Left renal pelvis (tissue), 4 donors: ENCODE data around the gene AMOTL2. TPM values are rescaled to one million over a fixed set of nuclear protein-coding genes. Genes with fewer than 3 reads are reported as not detected.

Experiments used
- DNase-seq, 4 donors: peaks; one replicate each; pipeline ENCODE4 v3.0.0-alpha.2; 2013; ENCODE audit warnings: low read depth in 4 of 4, low spot score in 3 of 4
- polyA plus RNA-seq, 4 donors: library from polyadenylated mRNA; unstranded; fragments of 120-200 nt; gene quantifications; one replicate each; pipeline ENCODE4 v1.2.1, GENCODE V29; 2013; ENCODE audit not compliant: insufficient read length in 4 of 4

Gene AMOTL2
- polyA plus RNA-seq, result 100 to 1,000 TPM in 1 of 4 donors, 10 to 100 TPM in 3; 80.3 to 104 (median 88.3) TPM

DNA sequence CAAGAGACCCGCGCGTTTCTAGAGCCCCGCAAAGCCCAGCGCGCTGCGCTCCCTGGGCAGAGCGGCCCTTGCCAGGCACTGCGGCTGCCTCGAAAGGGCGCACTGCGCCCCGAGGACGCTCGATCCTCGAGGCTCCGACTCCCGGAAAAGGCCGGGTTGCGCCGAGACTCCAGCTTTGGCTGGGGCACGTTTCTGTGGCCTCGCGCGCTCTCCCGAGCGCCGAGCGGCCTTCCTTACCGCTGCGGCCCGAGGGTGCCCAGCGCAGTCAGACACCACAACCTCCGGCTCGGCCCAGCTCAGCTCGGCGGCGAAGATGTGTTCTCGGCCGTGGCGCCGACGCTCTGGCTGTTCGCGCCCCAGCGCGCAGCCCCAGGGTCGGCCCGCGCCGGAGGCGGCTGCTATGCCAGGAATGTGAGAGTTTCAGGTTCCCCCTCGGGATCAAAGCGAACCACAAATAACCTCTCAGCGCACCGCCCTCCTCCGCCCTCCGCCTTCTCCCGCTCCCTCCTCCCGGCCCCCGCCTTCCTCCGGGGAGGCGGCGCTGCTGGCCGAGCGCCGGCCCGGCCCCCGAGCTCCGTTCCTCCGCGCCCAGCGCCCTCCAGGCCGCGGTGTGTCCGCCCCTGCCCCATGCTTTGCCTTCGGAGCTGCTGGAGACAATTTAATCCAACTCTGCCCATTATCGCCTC lies at the start of gene AMOTL2:
Gene AMOTL2, minus strand, starts transcription at position 343 of the 686 bp plus-strand sequence. CDS start 3,014 bp downstream, outside the sequence.
- DNase-seq, result peak; percentile 90 to 96 (median 92)

DNA sequence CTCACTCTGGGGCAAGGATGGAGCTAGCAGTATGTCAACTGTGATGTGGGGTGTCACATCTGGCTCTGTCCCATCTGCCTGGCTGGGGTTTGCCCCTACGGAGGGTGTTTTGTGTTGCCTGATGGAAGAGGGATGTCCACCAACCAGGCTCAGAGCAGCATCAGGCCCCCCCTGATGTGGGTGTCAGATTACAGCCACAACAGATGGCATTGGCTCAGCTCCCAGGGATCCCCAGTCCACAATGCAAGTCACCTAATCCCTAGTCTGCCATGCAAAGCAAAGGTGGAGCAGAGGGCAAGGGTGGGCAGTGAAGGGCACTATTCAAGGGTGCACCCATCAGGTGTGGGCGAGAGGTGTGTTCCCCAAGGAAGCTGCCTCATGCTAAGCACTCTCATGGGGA lies 48.9 kb upstream of the AMOTL2 start:
- DNase-seq, result no peak

DNA sequence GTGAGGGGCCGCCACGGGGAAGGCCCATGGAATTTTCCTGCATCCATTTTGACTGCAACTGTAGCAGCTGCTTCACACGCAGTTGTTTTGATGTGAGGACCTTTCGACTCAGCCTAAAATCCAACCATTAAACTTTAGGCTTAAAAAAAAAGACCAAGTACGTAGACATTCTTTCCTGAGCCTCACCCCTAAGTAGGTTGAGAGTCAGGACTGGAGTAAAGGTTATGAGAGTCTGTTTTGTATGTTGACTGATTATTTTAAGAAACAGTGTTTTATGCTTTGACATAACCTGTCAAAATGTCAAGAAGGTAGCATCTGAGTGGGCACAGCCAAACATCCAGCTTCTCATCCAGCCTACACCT lies 45.7 kb upstream of the AMOTL2 start:
- DNase-seq, result no peak

DNA sequence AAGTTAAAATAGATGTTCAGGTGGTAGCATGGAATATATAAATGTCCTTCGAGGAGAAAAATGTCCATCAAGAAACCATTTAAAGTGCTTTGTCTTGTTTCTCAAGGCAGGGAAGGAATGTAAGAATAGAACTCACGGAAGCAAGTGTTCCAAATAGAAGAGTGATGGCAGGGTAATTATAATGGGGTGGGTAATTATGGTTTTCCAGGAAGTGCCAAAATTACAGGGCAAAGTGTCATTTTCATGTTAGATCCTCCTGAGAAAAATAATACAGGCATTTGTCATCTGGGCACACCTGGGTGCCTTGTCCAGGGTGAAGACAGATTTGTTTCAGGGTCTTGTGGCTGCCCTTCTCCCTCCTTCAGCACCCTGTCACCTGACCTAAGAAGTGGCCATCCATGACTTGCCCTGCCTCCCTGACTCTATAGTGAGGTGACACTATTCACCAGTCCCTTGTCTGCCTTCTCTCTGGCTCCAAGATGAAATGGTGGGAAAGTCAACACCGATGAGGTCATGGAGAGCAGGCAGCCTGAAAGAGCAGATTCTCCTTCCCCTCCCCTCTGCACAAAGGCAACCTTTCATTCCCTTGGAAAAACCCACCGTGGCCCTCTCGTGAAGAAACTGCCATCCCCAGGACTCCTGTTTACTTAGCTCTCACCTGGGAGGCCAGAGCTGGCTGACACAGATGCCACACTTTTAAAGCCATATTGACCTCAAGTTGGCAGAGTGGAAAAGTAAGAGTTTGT lies 45.1 kb upstream of the AMOTL2 start:
- DNase-seq, result no peak

DNA sequence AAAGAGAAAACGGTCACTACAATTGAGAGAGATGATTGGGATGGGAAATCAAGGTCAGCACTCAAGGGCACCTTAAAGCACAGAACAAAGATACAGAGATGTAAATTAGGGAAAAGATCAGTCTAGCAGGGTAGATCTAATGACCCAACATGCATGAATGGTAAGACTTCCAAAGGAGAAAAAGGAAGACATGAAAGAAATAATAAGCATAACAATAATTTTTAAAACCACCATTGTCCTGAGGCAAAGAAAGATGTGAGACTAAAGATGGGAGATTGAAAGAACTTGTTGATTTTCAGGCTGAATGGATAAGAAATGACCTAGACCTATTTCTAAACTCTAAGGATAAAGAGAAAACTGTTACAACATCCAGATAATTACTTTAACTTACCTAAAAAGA lies 34.8 kb upstream of the AMOTL2 start:
- DNase-seq, result no peak

DNA sequence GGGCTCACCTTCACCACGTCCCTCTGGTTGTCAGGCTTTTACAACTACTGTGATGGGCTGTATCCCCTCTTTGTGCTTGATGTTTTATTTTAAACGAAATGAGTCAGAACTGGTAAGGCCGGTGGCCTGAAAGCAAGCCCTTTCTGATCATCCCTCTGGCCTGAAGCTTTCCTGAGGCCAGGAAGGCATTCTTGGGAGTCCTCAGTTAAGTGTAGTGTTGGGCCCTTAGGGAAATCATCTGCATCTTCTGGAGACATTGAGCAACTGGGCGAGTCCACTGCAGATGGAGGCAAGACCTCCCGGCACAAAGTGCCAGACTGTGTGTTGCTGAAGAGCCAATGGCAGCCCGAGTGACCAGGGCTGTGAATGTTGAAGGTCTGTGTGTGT lies 33.0 kb upstream of the AMOTL2 start:
- no peak for DNase-seq

DNA sequence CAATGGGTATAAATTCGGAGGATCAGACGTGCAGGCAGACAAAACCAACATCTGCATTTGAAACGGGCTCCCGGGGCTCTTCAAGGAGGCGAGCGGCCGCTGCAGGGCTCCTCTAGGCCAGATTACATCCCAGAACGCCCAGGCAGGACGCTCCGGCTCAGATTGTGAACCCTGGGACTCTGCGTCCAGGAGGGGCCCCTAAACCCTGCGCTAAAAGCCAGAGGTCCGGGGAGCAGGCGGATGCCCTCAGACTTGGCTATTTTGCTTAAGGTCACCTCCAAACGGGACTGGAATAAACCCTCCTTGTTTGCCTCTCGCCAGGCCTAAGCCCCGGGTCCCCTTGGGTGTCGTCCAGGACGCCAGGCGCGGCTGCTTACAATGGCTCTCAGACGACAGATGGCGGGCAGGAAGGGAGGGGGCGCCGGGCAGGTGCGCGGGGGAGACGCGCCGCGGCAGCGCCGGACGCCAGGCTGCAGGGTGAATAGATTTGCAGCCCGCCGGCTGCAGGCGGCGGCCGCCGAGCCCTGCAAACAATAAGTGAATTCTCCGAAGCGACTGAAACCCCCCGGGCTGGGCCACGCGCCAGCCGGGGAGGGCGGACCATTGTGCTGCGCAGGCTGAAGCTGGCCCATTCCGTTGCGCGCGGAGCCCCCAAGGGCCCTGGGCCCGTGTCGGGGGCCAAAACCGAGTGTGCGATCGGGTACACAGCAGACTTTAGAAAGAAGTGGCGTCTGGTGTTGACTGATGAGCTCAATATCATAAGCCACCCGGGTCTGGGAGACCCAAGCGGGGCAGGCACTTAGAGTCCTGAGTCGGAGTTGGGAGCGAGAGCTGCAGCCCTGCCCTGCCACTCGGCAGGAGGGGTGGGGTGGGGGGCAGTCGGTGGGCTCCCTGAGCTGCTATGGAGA lies 32.3 kb upstream of the AMOTL2 start:
- DNase-seq, result peak in 2 of 4 donors; percentile 40 to 42

DNA sequence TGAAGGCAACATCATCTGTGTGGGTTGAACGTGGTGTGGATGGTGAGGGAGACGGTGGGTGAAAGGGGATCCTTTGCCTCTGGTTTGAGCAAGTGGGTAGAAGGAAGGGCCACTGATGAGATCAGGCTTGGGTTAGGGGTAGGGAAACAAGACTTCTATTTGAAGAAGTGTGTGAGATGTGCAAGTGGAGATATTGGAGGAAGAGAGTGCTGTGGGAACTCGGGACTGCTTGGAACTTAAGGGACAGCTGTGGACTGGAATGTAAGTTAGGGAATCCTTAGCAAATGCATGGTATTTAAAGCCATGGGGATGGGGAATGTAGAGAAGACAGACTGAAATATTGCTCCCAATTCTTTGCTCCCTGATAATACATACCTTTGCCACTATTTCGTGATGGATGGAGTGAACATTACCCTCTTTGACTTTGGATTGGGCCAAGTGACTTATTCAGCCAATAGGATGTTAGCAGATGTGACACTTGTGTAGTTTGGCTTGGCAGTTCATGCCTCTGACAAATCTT lies 30.2 kb upstream of the AMOTL2 start:
- DNase-seq, result no peak

DNA sequence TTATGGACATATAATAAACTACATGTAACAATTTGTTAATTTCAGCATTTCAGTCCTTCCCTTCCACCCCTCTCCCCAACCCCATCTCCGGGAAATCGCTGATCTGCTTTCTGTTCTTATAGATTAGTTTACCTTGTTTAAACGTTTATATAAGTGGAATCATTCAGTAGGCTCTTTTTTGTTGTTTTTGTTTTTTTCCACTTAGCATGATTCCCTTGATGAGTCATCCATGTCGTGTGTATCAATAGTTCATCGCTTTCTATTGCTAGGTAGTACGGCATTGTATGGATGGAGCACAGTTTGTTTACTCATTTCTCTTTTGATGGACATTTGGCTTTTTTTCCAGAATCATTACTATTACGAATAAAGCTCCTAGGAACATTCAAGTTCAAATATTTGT lies 23.5 kb upstream of the AMOTL2 start:
- DNase-seq, result no peak

DNA sequence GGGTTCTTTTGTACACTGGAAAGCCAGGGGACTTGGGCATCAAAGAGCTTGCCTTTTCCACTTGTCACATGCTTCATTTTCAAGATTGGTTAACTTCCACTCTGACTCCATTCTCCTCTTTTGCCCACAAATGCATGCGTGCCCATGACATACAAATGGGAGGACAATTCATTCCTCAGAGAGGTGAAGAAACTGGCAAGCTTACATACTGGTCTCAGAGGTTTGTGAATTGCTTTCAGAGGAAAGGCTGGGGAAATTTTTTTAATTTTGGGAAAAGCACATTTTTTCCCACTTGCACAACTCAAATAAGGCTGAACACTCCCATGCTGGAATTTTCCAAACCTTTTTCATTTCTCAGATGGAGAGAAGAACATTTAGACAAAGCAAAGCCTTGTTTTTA lies 20.9 kb upstream of the AMOTL2 start:
- no peak for DNase-seq

DNA sequence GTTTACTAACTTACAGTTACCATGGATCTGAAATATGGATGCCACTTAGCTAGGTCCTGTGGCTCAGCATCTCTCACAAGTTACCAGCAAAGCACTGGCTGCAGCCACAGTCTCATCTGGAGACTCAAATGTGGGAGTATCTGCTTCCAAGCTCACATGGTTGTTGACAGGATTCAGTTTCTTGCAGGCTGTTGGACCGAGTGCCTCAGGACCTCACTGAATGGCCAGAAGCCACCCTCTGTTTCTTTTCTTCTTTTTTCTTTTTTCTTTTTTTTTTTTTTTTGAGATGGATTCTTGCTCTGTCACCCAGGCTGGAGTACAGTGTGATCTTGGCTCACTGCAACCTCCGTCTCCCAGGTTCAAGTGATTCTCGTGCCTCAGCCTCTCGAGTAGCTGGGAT lies 20.1 kb upstream of the AMOTL2 start:
- no peak for DNase-seq

DNA sequence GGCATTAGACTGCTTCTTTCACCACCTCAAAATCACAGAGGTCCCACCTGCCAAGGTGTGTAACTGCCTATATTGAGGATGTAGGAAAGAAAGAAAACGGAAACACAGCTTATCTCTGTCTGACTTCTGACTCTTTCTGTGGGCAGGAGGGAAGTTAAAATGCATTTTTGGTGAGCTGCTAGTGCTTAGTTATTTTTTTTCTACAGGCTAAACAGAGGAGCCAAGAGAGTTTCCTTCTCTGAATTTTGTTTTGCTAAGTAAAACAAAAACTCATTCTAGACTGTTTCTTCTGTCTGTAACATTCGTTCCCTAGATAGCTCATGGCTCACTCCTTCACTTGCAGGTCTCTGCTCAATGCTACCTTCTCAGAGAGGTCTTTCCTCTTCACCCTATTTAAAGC lies 18.8 kb upstream of the AMOTL2 start:
- no peak for DNase-seq

DNA sequence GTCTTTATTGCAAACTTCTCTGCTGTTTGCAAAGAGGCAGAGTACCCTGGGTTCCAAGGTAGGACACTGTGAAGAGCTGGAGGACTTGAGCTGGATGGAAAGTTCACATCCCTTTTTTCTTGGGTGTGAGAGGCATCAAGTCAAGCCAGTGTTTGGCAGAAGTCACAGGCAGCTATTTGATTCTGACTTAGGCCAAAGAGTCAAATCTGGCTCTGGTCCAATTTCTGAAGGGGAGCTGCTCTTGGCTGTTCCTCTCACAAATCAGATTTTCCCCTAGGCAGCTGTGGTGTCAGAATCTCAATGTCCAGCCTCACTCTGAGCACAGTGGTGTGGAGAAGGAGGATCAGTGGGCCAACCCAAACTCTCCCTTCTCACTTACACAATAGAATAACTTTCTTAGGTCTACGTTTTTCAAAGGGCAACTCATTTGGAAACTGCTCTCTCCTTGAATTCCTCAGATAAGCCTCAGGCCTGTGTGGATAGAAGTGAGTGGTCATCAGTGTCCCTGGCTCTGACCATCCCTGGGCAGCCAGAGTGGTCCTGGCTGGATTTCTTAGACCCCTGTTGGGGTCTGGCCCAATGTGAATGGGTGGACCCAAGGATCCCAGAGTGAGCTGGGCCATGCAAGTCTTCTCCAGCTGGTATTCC lies 18.2 kb upstream of the AMOTL2 start:
- DNase-seq, result no peak

DNA sequence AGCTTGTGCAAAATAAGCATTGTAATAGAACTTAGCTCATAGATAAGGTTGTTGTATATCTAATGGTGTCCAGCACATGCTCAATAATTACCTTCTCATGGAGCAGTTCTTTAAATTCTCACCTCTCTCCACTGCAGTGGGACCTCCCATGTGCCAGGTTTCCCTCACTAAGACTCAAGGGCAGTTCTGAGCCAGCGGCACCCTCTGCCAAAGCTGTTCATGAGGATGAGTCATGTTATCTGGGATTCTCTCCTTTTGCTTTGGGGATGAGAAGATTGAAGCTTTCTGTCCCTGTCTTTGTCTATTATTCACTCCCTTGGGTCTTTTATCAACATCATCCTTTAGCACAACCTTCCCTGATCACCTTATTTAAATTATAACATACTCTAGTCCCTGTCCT lies 15.6 kb upstream of the AMOTL2 start:
- DNase-seq, result no peak

DNA sequence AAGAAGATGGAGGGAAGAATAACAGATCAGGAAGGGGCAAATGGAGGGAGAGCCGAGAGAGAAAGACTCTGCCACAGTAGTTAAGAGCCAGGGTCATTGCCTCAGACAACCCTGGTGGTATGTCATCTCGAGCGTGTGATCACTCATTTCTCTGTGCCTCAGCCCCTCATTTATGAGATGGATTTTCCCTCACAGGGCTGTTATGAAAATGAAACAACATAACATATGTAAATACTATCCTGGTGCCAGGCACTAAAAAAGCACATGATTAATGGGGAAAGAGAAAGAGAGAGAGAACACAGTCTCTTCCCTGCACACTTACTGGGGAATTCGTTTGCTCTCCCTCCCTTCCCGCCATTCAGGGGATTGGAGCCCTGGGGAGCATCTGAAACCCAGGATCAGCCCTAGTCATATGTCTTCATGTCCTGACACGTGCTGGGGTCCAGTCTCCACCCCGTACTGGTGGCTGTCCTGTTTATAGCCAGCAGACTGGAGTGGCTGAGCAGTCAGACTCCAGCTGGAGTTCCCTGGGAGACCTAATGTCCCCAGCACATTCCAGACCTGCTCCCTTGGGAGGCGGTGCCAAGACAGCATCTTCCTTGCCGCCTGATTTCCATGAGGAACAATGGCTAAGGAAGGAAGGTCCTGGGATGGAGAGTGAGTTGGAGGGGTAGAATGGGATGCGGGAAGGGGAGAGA lies 14.7 kb upstream of the AMOTL2 start:
- DNase-seq, result no peak

DNA sequence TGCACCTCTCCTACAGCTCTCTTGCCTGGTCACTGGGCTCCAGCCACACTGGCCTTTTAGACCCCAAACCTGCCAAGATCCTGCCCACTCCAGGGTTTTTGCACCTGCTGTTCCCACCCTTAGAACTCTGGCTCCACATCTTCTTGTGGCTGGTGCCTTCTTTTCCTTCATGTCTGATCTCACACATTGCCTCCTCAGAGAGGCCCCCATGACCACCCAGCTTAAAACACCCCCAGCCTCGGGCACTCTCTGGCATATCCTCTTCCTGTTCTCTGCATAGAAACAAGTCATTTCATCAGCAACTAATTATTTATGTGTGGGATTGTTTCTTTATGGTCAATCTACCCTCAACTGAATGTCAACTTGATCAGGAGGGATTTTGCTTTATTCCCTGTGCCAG lies 14.0 kb upstream of the AMOTL2 start:
- DNase-seq, result no peak

DNA sequence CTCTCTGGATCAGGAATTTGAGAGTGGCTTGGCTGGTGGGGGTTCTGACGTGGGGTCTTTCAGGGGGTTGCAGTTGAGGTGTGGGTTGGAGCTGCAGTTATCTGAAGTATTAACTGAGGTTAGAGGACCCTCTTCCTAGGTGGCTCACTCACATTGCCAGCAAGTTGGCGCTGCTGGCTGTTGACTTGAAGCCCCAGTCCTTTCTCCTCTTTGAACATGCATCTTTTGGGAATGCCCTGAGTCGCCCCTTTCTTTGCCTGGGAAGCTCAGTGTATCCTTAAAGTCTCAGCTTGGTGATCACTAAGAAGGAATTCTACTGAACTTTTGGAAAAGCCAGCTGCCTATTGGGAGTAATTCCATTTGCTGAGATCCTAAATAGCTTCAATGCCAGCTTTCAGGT lies 13.0 kb upstream of the AMOTL2 start:
- DNase-seq, result no peak

DNA sequence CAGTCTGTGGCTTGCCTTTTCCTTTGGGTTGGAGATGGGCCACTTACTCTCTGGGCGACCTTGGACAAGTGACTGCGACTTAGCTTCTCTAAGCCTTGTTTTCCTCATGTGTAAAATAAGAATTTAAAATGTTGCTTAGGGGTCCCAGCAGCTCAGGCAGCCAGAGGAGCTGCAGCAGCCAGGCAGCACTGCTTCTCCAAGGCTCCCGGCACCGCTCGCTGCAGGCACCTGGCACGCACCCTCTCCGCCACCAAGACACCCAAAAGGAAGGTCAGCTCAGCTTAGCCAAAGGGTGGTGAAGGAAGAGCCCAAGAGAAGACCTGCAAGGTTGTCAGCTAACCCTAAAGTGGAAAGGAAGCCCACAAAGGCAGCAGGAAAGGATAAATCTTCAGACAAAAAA lies 10.7 kb upstream of the AMOTL2 start:
- DNase-seq, result no peak

DNA sequence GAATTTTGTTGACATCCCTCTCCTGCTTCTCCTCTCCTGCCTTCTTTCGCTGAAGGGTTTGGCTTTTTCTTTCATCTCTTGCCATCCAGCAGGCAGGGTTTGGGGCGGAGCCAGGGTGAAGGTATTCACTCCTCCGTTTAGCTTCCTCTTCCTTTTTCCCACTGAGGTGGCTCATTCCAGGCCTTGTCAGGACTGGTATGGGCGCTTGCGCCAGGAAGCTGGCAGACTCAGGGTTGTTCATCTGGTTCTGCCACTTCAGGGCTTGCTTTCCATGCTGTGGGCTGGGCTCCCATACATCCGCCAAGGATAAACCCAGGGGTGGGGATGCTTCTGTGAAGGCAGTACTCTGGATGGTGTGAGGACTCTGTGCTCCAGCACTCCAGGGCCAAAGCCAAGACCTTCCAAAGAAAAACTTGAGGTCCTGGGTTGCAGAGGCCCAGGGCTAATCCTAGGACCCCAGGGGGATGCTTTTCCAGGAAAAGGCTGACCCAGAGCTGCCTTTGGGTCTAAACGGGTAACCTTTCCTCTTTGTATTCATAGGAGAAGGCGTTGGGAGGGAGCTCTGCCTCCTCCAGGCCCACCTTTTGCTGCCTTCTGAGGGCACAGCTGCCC lies 7.7 kb upstream of the AMOTL2 start:
- peak in 1 of 4 donors; percentile 44 for DNase-seq

DNA sequence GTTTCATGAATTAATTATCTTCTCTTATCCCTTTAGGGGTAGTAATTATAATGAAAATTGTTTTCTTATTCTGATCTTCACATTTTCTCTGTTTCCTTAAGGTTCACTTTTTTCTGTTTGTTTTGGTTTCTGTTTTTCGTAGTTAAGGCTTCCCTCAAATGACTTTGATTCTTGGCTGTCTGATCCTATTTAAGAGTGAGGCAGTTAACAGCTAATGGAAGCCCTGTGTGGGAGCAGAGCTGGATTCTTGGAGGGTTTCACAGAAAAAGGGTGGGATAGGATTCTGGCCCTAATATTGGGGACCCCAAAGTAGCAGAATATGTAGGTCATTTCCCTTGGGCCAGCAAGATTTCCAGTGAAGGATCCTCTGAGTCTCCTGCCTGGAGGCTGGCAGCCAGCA lies 6.8 kb upstream of the AMOTL2 start:
- no peak for DNase-seq
